ENCODE measurements around the gene EBLN1. TPM values are rescaled to one million over a fixed set of nuclear protein-coding genes. Genes with fewer than 3 reads are reported as not detected.

EBLN1 gene
- total and polyA plus RNA-seq, 4 donors: not detected

DNA sequence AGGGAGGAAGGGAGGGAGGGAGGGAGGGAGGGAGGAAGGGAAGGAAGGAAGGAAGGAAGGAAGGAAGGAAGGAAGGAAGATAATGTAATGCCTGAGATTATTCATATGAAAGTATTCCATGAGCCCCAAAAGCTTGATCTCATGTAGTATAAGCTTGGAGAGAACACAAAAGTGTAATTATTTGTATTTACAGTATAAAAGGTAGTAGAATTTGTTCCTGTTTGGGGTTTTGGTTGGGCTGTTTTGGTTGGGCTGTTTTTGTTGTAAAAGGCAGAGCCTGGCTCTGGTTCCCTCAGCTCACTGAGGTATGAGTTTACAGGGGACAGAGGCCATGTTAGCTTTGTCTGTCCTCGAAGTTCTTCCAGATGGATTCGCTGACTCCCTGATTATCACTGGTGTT, 45.3 kb upstream of the EBLN1 start:
- Histone ChIP-seq H3K36me3 (ENCODE audit: control insufficient read depth in 4 of 4, insufficient read depth in 3 of 4, low read depth in 1 of 4, low read length in 3 of 4) (no peaks in the 10 kb centered on the region), H3K27me3 (ENCODE audit: control insufficient read depth in 4 of 4, insufficient read depth in 4 of 4, low read length in 3 of 4) (peaks cover 0 to 2% (median 0%) of the 10 kb centered on the region in 4 donors), H3K9ac (ENCODE audit: low read depth in 1 of 2, low read length in 2 of 2) (no peak overlapping the region), H3K4me3 (ENCODE audit: low read depth in 1 of 3, low read length in 3 of 3) (no peak overlapping the region), H3K9me3 (ENCODE audit: control insufficient read depth in 4 of 4, low read length in 3 of 4) (no peaks in the 10 kb centered on the region), H3K27ac (ENCODE audit: low read depth in 1 of 2, low read length in 2 of 2) (no peak overlapping the region), H3K4me1 (ENCODE audit: control insufficient read depth in 4 of 4, insufficient read depth in 4 of 4, low read length in 3 of 4) (no peaks in the 10 kb centered on the region)
- 79% methylated on average over 2 of the region's 2 CpGs for WGBS
- no peak for DNase-seq (ENCODE audit: low spot score)
- no peak for TF ChIP-seq ZBTB33 (IDR thresholded peaks at IDR 0.05)
- TF ChIP-seq HNF4G (IDR thresholded peaks at IDR 0.05): no peak
- TF ChIP-seq YY1 (IDR thresholded peaks at IDR 0.05): no peak
- TF ChIP-seq TAF1 (conservative IDR thresholded peaks at IDR 0.05): no peak
- TF ChIP-seq HNF4A (conservative IDR thresholded peaks at IDR 0.05): no peak
- no peak for TF ChIP-seq EGR1 (IDR thresholded peaks at IDR 0.05; ENCODE audit: low read depth in 2 of 2)
- no peak for TF ChIP-seq SP1 (IDR thresholded peaks at IDR 0.05)
- no peak for TF ChIP-seq FOXA1 (IDR thresholded peaks at IDR 0.05)
- no peak for TF ChIP-seq NR2F2 (IDR thresholded peaks at IDR 0.05)
- no peak for TF ChIP-seq CTCF (IDR thresholded peaks at IDR 0.05; ENCODE audit: low read depth, low read length, missing input control)
- TF ChIP-seq RAD21 (IDR thresholded peaks at IDR 0.05): no peak
- TF ChIP-seq FOXA2 (IDR thresholded peaks at IDR 0.05): no peak
- no peak for TF ChIP-seq GABPA (IDR thresholded peaks at IDR 0.05 in 1 of 2, conservative IDR thresholded peaks at IDR 0.05 in 1 of 2)
- TF ChIP-seq, protein P1, sequence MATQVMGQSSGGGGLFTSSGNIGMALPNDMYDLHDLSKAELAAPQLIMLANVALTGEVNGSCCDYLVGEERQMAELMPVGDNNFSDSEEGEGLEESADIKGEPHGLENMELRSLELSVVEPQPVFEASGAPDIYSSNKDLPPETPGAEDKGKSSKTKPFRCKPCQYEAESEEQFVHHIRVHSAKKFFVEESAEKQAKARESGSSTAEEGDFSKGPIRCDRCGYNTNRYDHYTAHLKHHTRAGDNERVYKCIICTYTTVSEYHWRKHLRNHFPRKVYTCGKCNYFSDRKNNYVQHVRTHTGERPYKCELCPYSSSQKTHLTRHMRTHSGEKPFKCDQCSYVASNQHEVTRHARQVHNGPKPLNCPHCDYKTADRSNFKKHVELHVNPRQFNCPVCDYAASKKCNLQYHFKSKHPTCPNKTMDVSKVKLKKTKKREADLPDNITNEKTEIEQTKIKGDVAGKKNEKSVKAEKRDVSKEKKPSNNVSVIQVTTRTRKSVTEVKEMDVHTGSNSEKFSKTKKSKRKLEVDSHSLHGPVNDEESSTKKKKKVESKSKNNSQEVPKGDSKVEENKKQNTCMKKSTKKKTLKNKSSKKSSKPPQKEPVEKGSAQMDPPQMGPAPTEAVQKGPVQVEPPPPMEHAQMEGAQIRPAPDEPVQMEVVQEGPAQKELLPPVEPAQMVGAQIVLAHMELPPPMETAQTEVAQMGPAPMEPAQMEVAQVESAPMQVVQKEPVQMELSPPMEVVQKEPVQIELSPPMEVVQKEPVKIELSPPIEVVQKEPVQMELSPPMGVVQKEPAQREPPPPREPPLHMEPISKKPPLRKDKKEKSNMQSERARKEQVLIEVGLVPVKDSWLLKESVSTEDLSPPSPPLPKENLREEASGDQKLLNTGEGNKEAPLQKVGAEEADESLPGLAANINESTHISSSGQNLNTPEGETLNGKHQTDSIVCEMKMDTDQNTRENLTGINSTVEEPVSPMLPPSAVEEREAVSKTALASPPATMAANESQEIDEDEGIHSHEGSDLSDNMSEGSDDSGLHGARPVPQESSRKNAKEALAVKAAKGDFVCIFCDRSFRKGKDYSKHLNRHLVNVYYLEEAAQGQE (IDR thresholded peaks at IDR 0.05): no peak
- no peak for TF ChIP-seq JUND (IDR thresholded peaks at IDR 0.05)
- TF ChIP-seq, protein P2, sequence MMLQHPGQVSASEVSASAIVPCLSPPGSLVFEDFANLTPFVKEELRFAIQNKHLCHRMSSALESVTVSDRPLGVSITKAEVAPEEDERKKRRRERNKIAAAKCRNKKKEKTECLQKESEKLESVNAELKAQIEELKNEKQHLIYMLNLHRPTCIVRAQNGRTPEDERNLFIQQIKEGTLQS (IDR thresholded peaks at IDR 0.05): no peak
- no peak for TF ChIP-seq MAX (IDR thresholded peaks at IDR 0.05)

DNA sequence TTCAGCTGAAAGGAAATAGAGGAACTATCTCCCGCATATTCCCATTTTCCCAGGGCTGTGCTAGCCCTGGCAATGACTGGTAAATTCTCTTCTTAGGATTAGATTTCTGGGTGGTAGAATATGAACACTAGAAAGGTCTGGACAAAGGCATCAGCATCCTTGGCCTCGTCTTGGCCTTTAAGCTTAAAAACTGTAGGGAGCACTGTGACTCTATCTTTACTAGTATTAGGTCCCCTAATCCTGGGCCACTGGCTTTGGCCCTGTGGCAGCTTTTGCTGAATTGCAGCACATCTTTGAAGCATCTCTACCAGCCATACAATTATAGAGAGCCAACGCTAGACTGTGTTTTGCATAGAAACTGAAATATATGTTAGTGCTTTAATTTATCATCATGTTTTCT, 41.5 kb upstream of the EBLN1 start:
- Histone ChIP-seq H3K36me3 (ENCODE audit: control insufficient read depth in 4 of 4, insufficient read depth in 3 of 4, low read depth in 1 of 4, low read length in 3 of 4) (no peaks in the 10 kb centered on the region), H3K27ac (ENCODE audit: low read depth in 1 of 2, low read length in 2 of 2) (no peak overlapping the region), H3K27me3 (ENCODE audit: control insufficient read depth in 4 of 4, insufficient read depth in 4 of 4, low read length in 3 of 4) (peaks cover 0 to 4% (median 0%) of the 10 kb centered on the region in 4 donors), H3K9ac (ENCODE audit: low read depth in 1 of 2, low read length in 2 of 2) (no peak overlapping the region), H3K4me1 (ENCODE audit: control insufficient read depth in 4 of 4, insufficient read depth in 4 of 4, low read length in 3 of 4) (no peaks in the 10 kb centered on the region), H3K4me3 (ENCODE audit: low read depth in 1 of 3, low read length in 3 of 3) (no peak overlapping the region), H3K9me3 (ENCODE audit: control insufficient read depth in 4 of 4, low read length in 3 of 4) (no peaks in the 10 kb centered on the region)
- DNase-seq (ENCODE audit: low spot score): no peak
- TF ChIP-seq EGR1 (IDR thresholded peaks at IDR 0.05; ENCODE audit: low read depth in 2 of 2) (no peak), RAD21 (IDR thresholded peaks at IDR 0.05) (peak; percentile 48 to 49)
- 73% methylated on average over 3 of the region's 3 CpGs for WGBS
